Stimulated activated CD4-positive, alpha-beta T cell treated with anti-CD3 and anti-CD28 coated beads, TNF-alpha, amount 100 ng/mL, for 48 hours (primary cell): ENCODE measurements around the gene SLIT3.

Source experiments
- DNase-seq, 3 donors: peaks; one replicate each; pipeline ENCODE4 v3.0.0-alpha.2; 2020; ENCODE audit warnings: low read depth in 3 of 3

SLIT3 gene

DNA sequence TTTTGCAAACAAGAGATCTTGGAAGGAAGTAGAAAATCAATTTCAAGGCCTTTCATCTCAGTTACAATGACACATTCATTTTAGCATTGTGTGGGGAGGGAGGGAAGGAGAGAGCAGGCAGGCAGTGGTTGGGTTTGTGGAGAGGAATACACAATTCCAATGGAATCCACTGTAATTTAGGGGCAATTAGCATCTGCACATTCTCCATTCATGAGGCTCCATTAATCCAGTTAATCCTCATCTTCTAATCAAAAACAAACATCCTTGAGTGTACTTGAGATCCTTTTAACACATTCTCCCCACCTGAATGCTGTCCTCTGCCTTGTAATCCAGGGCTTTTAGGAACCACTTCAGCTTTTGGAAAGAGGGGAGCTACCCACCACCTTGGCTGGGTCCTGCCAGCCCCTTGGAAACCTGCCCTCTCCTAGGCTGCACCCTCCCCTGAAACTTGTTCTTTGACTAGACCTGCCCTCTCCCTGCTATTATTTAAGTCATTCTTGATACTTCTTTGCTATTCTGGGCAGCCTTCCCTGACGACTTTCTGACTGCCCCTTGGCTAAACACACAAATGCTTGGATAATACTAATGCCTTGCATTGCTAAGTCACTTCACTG, 271.2 kb downstream of the SLIT3 start:
- DNase-seq, result no peak

GRCh38 chr5:169029037-169029436, 271.9 kb downstream of the SLIT3 start:
- no peak for DNase-seq

- no peak for DNase-seq
Measured at GRCh38 chr5:169027501-169028061, 273.4 kb downstream of the SLIT3 start.

GRCh38 chr5:169025491-169025890, 275.4 kb downstream of the SLIT3 start:
- DNase-seq, result no peak

DNA sequence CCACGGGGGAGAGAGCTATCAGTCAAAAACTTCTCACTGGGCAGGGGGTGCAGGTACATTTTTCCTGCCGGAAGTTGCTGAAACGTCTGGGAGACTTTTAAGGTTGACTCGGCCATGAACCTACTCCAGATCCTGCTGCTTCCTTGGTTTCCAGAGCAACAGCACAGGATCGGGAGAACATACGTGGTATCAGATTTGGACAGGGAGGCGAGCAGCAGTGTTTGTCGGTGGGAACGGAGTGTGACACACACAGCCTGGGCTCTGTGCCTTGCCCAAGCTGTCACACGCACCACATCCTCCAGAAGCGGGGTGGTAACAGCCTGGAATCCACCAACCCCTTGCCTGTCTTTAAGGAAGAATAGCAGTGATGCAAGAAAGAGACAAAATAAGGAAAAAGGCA, 276.5 kb downstream of the SLIT3 start:
- DNase-seq, result no peak

DNA sequence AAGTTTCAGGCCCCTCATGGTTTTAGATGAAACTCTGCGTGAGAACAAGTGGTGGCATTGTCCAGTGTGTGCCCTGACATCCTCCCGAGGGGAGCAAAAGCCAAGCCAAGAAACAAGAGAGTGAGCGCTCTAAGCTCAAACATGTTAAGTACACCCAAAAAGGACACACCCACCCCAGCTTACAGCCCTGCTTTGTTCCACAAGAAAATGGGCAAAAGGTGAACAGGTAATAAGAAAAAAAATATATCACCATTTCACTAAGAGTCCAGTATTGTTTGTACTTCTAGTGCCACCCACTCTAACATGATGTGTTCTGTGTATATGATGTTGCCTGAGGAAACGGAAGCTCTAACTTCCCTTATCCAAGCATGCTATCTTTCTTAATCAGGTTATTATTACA, 278.2 kb downstream of the SLIT3 start:
- DNase-seq, result no peak

GRCh38 chr5:169020102-169020501, 280.8 kb downstream of the SLIT3 start:
- no peak for DNase-seq

GRCh38 chr5:169018925-169019324, 282.0 kb downstream of the SLIT3 start:
- no peak for DNase-seq

DNA sequence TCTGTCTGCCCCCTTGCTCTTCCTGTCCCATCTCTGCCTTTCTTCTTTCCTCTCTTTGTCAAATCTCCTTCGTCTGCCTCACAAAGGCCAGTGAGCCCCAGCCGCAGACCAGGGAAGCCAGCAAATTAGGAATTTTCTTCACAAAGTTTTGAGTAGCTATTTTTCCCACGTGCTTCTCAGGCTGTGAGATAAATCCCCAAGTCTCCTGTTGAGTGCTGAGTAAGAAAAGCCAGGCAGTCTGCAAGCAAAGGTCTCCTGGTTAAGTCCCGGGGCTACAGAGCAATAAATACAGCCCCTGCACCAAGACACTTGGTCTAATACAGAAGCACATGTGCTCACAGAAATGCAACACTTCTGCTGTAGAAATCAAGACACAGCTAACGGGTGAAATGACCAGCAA, 284.9 kb downstream of the SLIT3 start:
- DNase-seq, result no peak

DNA sequence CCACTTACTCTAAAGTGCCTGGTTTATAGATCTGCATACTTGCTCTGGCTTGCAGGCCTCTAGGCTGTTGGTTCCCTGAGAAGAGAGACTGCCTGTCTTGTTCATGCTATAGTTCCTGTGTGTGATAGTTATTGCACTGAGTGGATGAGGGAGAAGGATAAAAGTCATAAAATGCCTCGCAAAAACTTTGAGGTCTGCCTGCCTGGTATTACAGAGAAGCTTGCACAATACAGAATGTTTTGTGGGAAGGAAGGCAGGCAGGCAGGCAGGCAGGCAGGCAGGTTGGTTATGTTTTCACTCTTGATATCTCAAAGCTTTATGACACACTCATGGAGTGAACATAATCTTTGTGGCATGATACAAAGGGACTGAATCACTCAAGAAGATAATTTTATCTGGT, 287.1 kb downstream of the SLIT3 start:
- no peak for DNase-seq

- DNase-seq, result no peak
Measured at GRCh38 chr5:169013208-169013728, 287.7 kb downstream of the SLIT3 start.

DNA sequence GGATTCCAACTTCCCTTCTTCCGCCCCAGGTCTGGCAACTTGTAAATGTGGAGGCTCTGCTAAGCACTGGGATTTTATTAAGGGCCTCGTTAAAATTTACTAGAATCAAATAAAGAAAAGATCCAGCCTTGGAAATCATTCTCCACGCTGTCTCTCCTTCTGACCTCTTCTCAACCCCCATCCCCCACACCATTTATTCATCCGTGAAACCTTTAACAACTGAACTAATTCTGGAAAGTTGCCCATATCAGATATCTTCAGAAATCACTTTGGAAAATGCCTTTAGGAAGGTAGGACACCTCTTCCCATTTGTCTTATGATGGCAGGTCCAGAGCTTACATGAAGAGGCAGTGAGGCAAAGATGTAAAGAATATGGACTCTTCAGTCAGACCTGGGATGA, 288.5 kb downstream of the SLIT3 start:
- no peak for DNase-seq

- DNase-seq, result no peak
Measured at GRCh38 chr5:169011451-169011850, 289.5 kb downstream of the SLIT3 start.

DNA sequence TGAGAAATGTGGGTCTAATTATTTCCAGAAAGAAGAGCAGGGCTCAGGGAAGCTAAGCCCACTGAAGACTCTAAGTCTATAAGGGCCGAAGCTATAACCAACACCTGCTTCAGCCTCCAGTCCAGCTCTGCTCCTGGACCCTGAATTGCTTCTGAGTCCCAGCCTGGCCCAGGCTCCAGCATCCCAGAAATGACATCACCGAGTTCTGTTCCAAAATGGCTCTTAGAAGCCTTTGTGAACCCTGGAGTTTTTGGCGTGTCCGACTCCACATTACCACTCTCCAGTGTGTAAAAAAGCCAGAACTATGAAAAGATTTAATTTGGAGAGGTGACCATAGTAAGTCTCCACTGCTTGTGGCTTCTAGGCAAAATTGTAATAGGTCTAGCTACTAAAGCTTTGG, 289.9 kb downstream of the SLIT3 start:
- DNase-seq, result no peak

GRCh38 chr5:169009123-169009522, 291.8 kb downstream of the SLIT3 start:
- DNase-seq, result no peak

GRCh38 chr5:169006842-169007790, 293.8 kb downstream of the SLIT3 start:
- no peak for DNase-seq

DNA sequence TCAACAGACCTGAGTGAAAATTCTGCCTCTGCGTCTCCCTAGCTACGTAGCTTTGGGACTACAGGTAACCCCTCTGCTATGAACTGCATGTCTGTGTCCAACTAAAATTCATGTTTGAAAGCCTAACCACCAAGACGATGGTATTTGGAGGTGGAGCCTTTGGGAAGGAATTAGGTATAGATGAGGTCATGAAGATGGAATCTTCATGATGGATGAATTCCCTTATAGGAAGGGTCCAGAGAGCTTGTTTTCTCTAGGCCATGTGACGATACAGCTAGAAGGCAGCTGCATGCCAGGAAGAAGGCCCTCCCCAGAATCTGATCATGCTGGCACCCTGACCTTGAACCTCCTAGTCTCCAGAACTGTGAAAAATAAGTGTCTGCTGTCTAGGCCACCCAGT, 296.4 kb downstream of the SLIT3 start:
- no peak for DNase-seq

GRCh38 chr5:169003721-169004541, 297.0 kb downstream of the SLIT3 start:
- no peak for DNase-seq

DNA sequence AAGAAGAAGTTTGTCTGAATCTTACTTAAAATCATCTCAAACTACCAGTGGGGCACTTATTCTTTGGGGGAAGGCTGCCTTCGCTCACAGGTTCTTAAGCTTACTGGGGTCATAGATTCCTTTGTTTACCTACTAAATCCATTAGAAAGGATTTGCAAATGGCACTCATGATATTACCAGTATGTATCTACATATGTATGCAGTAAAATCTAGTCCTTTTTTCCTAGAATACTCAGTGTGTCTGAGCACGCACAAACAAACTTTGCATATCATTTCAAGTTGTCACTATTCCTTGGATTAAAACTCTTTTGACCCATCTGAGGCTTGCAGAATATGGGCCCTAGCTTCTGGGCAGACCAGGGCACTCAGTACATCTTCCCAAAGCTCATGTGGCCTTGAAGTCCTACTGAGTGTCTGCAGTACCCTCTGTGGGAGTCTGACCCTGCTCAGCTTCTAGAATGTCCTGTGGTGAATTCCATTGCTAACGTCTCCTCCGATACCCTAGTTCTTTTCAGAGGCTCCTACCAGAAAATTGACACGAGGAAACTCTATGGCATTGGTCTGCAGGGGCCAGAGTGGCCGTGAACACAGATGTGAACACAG, 297.9 kb downstream of the SLIT3 start:
- no peak for DNase-seq

- no peak for DNase-seq
Measured at GRCh38 chr5:169001394-169001793, 299.5 kb downstream of the SLIT3 start.

- no peak for DNase-seq
Measured at GRCh38 chr5:168995024-168995423, 305.9 kb downstream of the SLIT3 start.
